OCI-LY1 (cell line): ENCODE measurements around the gene MZB1.

Source experiments
- H2AFZ ChIP-seq: fragments of 200-600 bp; sonication (generic), shearing (Covaris generic); 2 replicates; pipeline ENCODE4 v1.6.0; 2014; ENCODE audit warnings: antibody characterized with exemption, mild to moderate bottlenecking, low read length
- H3F3A ChIP-seq: fragments of 200-600 bp; sonication (generic), shearing (Covaris generic); 2 replicates; pipeline ENCODE4 v1.6.0; 2014; ENCODE audit warnings: mild to moderate bottlenecking, antibody characterized with exemption, low read length, moderate library complexity; ENCODE audit not compliant: insufficient read depth
- H3K27ac ChIP-seq: fragments of 200-600 bp; sonication (generic); 2 replicates; pipeline ENCODE4 v1.5.1; 2014; ENCODE audit warnings: low read length, mixed run types, mild to moderate bottlenecking, low read depth; ENCODE audit not compliant: poor library complexity, severe bottlenecking
- H3K27me3 ChIP-seq: fragments of 200-600 bp; sonication (generic); 2 replicates; pipeline ENCODE4 v1.6.0; 2014; ENCODE audit warnings: antibody characterized with exemption, mild to moderate bottlenecking, low read length, moderate library complexity; ENCODE audit not compliant: insufficient read depth
- H3K36me3 ChIP-seq: fragments of 200-600 bp; sonication (generic); 2 replicates; pipeline ENCODE4 v1.6.1; 2014; ENCODE audit warnings: mild to moderate bottlenecking, antibody characterized with exemption, low read length, moderate library complexity, mixed read lengths; ENCODE audit not compliant: insufficient read depth
- H3K4me1 ChIP-seq: fragments of 200-600 bp; sonication (generic); 2 replicates; pipeline ENCODE4 v1.5.1; 2014; ENCODE audit warnings: mild to moderate bottlenecking, low read length, moderate library complexity; ENCODE audit not compliant: insufficient read depth, severe bottlenecking
- H3K4me2 ChIP-seq: fragments of 200-600 bp; sonication (generic), shearing (Covaris generic); 2 replicates; pipeline ENCODE4 v1.6.1; 2014; ENCODE audit warnings: low read length
- H3K4me3 ChIP-seq: fragments of 200-600 bp; sonication (generic); 2 replicates; pipeline ENCODE4 v1.5.1; 2014; ENCODE audit warnings: low read length, low read depth, mild to moderate bottlenecking, mixed read lengths; ENCODE audit not compliant: poor library complexity, severe bottlenecking
- H3K79me2 ChIP-seq: fragments of 200-600 bp; shearing (Covaris generic); 2 replicates; pipeline ENCODE4 v1.6.1; 2016; ENCODE audit warnings: mixed run types, low read length, mixed read lengths; ENCODE audit not compliant: insufficient read depth
- H3K9ac ChIP-seq: fragments of 200-600 bp; sonication (generic), shearing (Covaris generic); 2 replicates; pipeline ENCODE4 v1.6.1; 2014; ENCODE audit warnings: mild to moderate bottlenecking, low read length, mixed read lengths
- H3K9me2 ChIP-seq: fragments of 200-600 bp; sonication (generic), shearing (Covaris generic); 2 replicates; pipeline ENCODE4 v1.6.1; 2014; ENCODE audit warnings: low read depth, mild to moderate bottlenecking, low read length, mixed read lengths
- H3K9me3 ChIP-seq: fragments of 200-600 bp; shearing (Covaris generic); 2 replicates; pipeline ENCODE4 v1.6.1; 2014; ENCODE audit warnings: low read length, mixed read lengths
- H4K20me1 ChIP-seq: fragments of 200-600 bp; sonication (generic), shearing (Covaris generic); 2 replicates; pipeline ENCODE4 v1.6.0; 2016; ENCODE audit warnings: mild to moderate bottlenecking, low read length; ENCODE audit not compliant: insufficient read depth
- CTCF ChIP-seq: fragments of 200-600 bp; sonication (generic), shearing (Covaris generic); IDR thresholded peaks from 2 replicates; pipeline ENCODE4 v1.5.1; 2017; ENCODE audit warnings: mild to moderate bottlenecking, antibody characterized with exemption, low read length, moderate library complexity, mixed read lengths
- EZH2 ChIP-seq: fragments of 200-600 bp; sonication (generic), shearing (Covaris generic); IDR thresholded peaks from 2 replicates; pipeline ENCODE4 v1.8.0; 2017; ENCODE audit warnings: borderline replicate concordance, mixed run types, mild to moderate bottlenecking, antibody characterized with exemption, low read length, moderate library complexity, mixed read lengths

The MZB1 gene

GRCh38 chr5:139341187-139341688 lies 48.5 kb downstream of the MZB1 start:
- Histone ChIP-seq H3K9me2 (no peaks in the 10 kb centered on the region), H3K79me2 (peaks cover 39% of the 10 kb centered on the region), H3K9me3 (no peaks in the 10 kb centered on the region), H3F3A (0 out of 2 replicates have a peak, but pooled peaks cover 9% of the 10 kb centered on the region), H3K4me1 (peaks cover 45% of the 10 kb centered on the region), H3K4me2 (peak overlapping the region; percentile 94), H3K4me3 (peak overlapping the region; percentile 89), H3K27ac (no peak overlapping the region), H3K9ac (peak overlapping the region; percentile 86), H3K27me3 (no peaks in the 10 kb centered on the region), H3K36me3 (peaks cover 16% of the 10 kb centered on the region), H2AFZ (peak overlapping the region; percentile 24; the same call in 1 of the 2 replicates), H4K20me1 (no peaks in the 10 kb centered on the region; the same call in 1 of the 2 replicates)
- TF ChIP-seq CTCF (no peak), EZH2 (no peak)

GRCh38 chr5:139340051-139340450 lies 49.7 kb downstream of the MZB1 start:
- H3K4me3 ChIP-seq = no peak overlapping the region
- H3K79me2 ChIP-seq = peaks cover 28% of the 10 kb centered on the region
- no peak overlapping the region for H3K9ac ChIP-seq
- H3K36me3 ChIP-seq = peaks cover 12% of the 10 kb centered on the region
- H4K20me1 ChIP-seq = no peaks in the 10 kb centered on the region; the same call in 1 of the 2 replicates
- H3K4me2 ChIP-seq = no peak overlapping the region
- H3K9me3 ChIP-seq = no peaks in the 10 kb centered on the region
- 0 out of 2 replicates have a peak, but pooled peaks cover 9% of the 10 kb centered on the region for H3F3A ChIP-seq
- no peak overlapping the region for H2AFZ ChIP-seq
- no peaks in the 10 kb centered on the region for H3K27me3 ChIP-seq
- no peaks in the 10 kb centered on the region for H3K9me2 ChIP-seq
- no peak for TF ChIP-seq CTCF
- TF ChIP-seq EZH2 = no peak
- H3K4me1 ChIP-seq = peaks cover 45% of the 10 kb centered on the region
- H3K27ac ChIP-seq = peak overlapping the region; percentile 36
